Posterior cingulate gyrus (tissue), 11 donors: Measurements from ENCODE around the gene ETF1.
"Not testable (repeated sequence)": the region's sequence is repeated elsewhere in the genome, so short reads cannot be mapped to it uniquely, and the experiment has no call there.

Experiments used
- DNase-seq, 10 donors: peaks; one replicate each; pipeline versions ENCODE4 v3.0.0 to v3.0.0-alpha.2; 2020 to 2021; ENCODE audit warnings: mixed read lengths in 3 of 10
- intact Hi-C: fragments of 100-400 bp; cut with DNase I; formaldehyde crosslinking; loops from one replicate; pipeline ENCODE4 v1.15.1; 2023

The ETF1 gene

DNA sequence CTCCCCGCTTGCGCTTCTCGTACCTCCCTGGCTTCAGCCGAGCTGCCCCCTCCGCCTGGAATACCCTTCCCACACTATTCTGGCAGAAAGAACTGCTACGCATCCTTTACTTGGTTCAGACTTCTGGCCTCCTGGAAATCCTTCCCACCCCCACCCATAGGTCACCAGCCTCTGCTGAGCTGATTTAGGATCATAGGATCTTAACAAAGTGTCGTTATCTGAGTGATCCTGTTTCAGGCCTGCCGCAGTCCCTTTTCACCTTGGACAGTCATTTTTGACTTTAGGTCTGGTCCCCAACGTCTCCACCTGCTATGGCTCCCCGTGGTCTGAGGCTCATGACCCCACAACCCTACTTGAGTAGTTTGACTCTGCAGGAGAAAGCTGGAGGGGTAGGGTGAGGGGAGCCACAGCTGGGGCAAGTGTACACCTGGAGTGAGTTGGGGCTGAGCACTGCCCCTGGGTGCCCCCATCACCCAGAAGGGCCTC, 50.4 kb downstream of the ETF1 start:
- intact Hi-C loops: loop anchor here (1.0 kb wide), 1 partner anchor 27 kb away; the partner anchor contains the start of gene EGR1
- no peak for DNase-seq

GRCh38 chr5:138491669-138492559, 51.1 kb downstream of the ETF1 start:
- peak; percentile 83 to 99 (median 92) for DNase-seq
- intact Hi-C loops: loop anchor here (1.0 kb wide), 1 partner anchor 27 kb away; the partner anchor contains the start of gene EGR1

DNA sequence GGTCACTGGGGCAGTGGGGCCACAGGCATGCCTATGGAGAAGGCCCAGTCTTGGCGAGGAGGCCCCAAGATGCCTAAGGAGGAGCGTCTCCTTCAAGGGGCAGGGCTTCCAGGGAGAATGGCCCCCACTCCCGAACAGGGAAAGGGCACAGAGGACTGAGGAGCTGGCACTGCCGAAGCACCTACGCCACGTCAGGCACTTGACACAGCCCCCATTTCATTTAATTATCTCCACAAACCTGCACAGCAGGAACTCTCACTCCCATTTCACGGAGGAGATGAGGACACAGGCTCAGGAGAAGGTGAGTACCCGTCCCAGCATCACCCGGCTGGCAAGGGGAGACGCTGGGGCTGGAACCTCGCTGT, 51.8 kb downstream of the ETF1 start:
- intact Hi-C loops: no loop called here
- no peak for DNase-seq

DNA sequence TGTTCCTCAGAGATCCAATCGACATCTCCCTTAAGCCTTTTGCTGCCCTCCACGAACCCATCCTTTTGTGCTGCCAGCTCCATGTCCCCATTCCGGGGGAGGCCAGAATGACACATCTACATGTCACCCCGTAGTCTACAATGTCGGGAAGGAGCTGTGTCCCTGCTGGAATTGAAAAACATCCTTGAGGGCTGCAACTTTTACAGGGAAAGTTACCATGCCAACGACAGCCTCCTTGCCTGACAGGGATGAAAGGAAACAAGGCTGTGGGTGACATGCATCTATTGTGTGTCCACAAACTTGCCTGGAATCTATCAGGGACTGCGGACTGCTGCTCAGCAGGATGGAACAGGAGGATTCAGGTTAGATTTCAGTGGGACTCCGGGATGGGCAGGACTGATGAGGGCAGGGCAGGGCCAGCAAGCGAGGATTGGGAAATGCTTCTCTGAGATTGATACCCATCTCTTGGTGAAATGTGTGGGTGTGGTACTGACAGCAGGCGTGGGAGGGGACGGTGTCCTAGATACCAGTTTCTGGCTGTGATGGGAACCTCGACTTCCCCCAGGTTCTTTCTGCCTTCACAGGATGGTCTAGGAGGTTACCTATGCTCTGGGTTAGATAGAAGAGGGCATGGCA, 52.3 kb downstream of the ETF1 start:
- no peak for DNase-seq
- intact Hi-C loops: no loop called here

DNA sequence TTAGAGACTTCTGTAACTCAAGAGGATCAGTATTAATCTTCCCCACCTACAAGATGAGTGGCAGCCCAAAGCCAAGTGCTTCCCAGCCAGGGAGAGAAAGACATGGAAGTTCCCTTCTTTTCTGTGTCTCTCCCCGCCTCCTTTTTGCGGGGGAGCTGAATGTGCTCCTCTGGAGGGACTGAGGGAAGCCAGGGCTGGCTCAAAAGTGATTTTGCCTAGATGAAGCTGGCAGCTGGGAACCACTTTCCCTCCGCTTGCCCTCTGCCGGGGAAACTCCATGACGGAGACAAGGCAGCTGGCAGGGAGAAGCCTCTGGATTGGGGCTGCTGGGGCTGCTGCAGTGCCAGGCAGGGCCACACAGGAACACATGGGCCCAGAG, 53.4 kb downstream of the ETF1 start:
- peak in 9 of 10 donors; percentile 31 to 96 (median 73) for DNase-seq
- intact Hi-C loops: no loop called here

DNA sequence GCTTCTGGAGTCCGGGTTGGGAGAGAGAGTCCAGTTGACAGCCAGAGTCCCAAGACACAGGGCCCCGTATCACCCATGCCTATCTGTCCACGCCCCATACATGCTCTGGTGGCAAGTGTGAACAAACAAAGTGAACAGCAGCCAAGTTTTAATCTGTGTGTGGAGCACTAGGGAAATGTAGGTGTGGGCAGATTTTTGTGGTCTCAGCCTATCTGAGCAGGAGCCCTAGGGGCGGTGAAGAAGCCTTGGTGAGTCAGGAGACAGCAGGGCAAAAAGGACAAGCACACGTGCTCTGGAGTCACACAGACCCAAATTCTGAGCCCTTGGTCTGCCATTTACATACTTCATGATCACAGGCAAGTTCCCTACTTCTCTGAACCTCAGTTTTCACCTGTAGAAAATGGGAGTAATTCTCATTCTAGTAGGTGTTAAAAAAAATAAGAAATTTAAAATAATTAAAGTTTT, 54.5 kb downstream of the ETF1 start:
- intact Hi-C loops: no loop called here
- no peak for DNase-seq

DNA sequence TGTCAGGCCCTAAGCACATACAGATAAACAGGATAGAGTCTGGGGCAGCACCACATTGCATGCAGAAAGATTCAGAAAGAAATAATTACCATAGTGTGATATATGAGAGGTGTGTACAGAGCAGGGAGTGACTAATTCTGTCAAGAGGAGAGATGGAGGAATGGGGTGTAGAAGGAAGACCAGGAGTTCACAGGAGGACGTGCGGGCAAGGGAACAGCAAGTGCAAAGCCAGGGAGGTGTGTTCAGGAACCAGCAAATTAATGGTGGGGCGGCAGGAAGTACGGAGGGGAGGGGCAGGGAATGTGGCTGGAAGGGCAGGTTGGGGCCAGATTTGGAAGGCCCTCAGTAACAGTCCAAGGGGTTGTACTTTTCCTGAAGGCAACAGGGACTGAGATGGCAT, 60.4 kb downstream of the ETF1 start:
- intact Hi-C loops: no loop called here
- DNase-seq: no peak

DNA sequence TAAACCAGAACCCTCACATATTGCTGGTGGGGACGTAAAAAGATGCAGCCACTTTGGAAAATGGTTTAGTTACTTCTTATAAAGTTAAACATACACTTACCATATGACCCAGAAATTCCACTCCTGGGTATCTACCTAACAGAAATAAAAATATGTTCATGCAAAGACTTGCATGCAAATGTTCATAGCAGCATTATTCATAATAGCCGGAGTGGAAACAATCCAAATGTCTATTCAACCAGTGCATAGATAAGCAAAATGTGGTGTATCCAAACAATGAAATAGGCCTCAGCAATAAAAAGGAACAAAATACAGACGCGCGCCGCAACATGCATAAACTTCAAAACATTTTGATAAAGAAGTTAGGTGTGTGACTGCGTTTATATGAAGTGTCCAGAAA, 66.1 kb downstream of the ETF1 start:
- no peak for DNase-seq
- intact Hi-C loops: no loop called here

DNA sequence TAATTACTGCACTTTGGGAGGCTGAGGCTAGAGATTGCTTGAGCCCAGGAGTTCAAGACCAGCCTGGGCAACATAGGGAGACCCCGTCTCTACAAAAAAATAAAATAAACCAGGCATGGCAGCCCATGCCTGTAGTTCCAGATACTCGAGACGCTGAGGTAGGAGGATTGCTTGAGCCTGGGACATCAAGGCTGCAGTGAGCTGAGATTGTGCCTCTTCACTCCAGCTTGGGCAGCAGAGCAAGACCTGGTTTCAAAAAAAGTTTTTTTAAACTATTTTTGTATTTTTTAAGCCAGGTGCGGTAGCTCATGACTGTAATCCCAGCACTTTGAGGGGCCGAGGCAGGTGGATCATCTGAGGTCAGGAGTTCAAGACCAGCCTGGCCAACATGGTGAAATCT, 69.9 kb downstream of the ETF1 start:
- DNase-seq, intact Hi-C loops: not testable (repeated sequence)

DNA sequence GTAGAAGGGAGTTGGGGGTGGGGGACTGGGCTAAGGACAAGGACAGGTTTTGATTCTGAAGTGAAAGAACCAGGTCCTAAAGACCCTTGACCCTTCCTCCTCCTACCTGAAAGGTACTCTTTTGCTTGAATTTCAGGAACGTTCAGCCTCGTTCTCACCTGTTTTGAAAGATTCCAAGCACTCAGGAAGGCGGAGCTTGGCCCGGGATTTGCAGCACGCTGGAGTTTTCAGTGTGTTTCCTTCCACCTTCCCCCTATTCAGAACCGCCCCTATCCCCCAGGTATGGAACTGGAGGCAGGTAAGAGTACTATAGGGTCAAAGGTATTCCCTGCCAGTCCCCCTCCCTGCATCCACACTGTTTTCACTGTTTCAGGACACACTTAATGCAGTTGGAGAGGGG, 70.7 kb downstream of the ETF1 start:
- intact Hi-C loops: no loop called here
- no peak for DNase-seq

- DNase-seq: no peak
- intact Hi-C loops: no loop called here
Measured at GRCh38 chr5:138471052-138471361, 72.0 kb downstream of the ETF1 start.

- intact Hi-C loops: no loop called here
- no peak for DNase-seq
Measured at GRCh38 chr5:138470322-138471051, 72.5 kb downstream of the ETF1 start.

- intact Hi-C loops: no loop called here
- DNase-seq: peak in 1 of 10 donors; percentile 57
Measured at GRCh38 chr5:138469540-138470321, 73.3 kb downstream of the ETF1 start.

DNA sequence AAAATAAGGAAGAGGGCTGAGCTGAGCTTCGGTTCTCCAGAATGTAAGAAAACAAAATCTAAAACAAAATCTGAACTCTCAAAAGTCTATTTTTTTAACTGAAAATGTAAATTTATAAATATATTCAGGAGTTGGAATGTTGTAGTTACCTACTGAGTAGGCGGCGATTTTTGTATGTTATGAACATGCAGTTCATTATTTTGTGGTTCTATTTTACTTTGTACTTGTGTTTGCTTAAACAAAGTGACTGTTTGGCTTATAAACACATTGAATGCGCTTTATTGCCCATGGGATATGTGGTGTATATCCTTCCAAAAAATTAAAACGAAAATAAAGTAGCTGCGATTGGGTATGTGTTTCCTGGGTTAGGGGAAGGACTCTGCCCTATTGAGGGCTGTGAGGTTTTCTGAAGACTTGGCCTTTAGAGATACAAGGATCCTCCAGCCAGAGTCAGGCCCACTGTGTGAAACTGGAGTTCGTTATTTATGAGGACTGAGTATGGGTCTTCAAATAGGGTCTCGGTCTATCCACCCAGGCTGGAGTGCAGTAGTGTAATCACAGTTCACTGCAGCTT, 74.0 kb downstream of the ETF1 start:
- no peak for DNase-seq
- intact Hi-C loops: no loop called here

DNA sequence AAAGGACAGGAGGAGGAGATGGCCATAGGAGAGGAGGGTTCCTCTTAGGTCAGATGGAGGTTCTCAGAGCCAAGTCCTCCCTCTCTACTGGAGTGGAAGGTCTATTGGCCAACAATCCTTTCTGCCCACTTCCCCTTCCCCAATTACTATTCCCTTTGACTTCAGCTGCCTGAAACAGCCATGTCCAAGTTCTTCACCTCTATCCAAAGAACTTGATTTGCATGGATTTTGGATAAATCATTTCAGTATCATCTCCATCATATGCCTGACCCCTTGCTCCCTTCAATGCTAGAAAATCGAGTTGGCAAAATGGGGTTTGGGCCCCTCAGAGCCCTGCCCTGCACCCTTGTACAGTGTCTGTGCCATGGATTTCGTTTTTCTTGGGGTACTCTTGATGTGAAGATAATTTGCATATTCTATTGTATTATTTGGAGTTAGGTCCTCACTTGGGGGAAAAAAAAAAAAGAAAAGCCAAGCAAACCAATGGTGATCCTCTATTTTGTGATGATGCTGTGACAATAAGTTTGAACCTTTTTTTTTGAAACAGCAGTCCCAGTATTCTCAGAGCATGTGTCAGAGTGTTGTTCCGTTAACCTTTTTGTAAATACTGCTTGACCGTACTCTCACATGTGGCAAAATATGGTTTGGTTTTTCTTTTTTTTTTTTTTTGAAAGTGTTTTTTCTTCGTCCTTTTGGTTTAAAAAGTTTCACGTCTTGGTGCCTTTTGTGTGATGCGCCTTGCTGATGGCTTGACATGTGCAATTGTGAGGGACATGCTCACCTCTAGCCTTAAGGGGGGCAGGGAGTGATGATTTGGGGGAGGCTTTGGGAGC, 74.7 kb downstream of the ETF1 start:
- DNase-seq: no peak
- intact Hi-C loops: no loop called here

GRCh38 chr5:138467711-138468132, 75.3 kb downstream of the ETF1 start:
- intact Hi-C loops: no loop called here
- peak in 1 of 10 donors; percentile 53 for DNase-seq

GRCh38 chr5:138466900-138467710, 75.9 kb downstream of the ETF1 start:
- DNase-seq: peak in 3 of 10 donors; percentile 78 to 90 (median 89)

More at GRCh38 chr5:138466900-138467710, 75.9 kb downstream of the ETF1 start:
- intact Hi-C loops: no loop called here
